ENCODE data around the gene ELAVL1.

DNA sequence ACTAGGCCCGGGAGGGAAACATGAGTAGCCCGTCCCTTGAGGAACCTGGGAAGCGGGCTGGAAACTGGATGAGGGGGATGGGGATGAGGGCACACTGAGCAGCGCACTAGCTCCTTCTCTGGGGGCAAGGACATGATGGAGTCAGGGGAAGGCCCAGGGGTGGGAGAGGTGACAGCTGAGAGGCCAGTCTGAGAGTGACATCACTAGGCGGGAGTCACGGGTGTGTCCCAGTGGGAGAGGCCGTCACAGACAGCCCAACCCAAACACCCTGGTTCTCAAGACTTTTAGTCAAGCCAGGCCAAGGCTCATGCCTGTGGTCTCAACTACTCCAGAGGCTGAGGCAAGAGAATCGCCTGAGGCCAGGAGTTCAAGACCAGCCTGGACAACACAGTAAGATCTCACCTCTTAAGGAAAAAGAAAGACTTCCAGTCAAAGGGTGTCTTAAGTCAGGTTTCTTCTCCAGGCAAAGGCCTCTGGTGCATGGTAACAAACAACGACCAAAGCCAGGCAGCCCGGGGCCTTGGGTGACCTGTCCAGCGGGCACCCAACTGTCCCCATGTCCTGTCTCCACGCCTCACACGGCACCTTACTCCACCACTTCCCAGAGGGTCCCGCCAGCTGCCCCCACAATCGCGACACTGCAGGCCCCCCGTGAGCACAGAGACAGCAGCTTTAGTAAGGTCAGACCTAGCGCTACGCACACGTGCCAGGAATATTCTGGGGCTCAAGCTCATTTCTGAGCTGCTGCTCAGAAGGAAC, 36.5 kb downstream of the ELAVL1 start:
- TF ChIP-seq, protein P1, sequence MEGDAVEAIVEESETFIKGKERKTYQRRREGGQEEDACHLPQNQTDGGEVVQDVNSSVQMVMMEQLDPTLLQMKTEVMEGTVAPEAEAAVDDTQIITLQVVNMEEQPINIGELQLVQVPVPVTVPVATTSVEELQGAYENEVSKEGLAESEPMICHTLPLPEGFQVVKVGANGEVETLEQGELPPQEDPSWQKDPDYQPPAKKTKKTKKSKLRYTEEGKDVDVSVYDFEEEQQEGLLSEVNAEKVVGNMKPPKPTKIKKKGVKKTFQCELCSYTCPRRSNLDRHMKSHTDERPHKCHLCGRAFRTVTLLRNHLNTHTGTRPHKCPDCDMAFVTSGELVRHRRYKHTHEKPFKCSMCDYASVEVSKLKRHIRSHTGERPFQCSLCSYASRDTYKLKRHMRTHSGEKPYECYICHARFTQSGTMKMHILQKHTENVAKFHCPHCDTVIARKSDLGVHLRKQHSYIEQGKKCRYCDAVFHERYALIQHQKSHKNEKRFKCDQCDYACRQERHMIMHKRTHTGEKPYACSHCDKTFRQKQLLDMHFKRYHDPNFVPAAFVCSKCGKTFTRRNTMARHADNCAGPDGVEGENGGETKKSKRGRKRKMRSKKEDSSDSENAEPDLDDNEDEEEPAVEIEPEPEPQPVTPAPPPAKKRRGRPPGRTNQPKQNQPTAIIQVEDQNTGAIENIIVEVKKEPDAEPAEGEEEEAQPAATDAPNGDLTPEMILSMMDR (IDR thresholded peaks at IDR 0.05): no peak
- no peak for TF ChIP-seq EZH2 (IDR thresholded peaks at IDR 0.05)

Data from neural progenitor cell (in vitro differentiated cells).